K562 (cell line): ENCODE data around the gene ENDOV. TPM values are rescaled to one million over a fixed set of nuclear protein-coding genes. Genes with fewer than 3 reads are reported as not detected.

Experiments used
- ATAC-seq: fragments of 200-7000 bp; cut with Tn5 transposase; 3 replicates; pipeline ENCODE4 v1.9.1; 2020; ENCODE audit warnings: moderate library complexity
- BruUV-seq: library from RNA; stranded (reverse); fragments of 400-500 nt; replicated peaks from 2 replicates; lab custom pipeline; 2021; lab: Mats Ljungman, UMichigan
- CTCF ChIA-PET: fragments of 300-600 bp; formaldehyde crosslinking; extraction: SDS; loops from one replicate; lab custom pipeline; 2021; ENCODE audit warnings: low intra/inter-chr PET ratio; lab: Yijun Ruan, JAX
- POLR2A ChIA-PET: fragments of 300-600, 350-650 bp; sonication (Branson Sonifier 250); formaldehyde crosslinking; extraction: SDS; loops from one replicate; lab custom pipeline; 2021; ENCODE audit warnings: antibody characterized with exemption, inconsistent platforms; lab: Yijun Ruan, JAX
- DNase-seq, 4 experiments: peaks; one replicate each; pipeline versions ENCODE4 v3.0.0 to v3.0.0-alpha.2; 2011 to 2018; ENCODE audit warnings: low spot score in 3 of 4, mixed read lengths in 3 of 4; ENCODE audit errors: extremely low read depth in 1 of 4
- FAIRE-seq: peaks from 2 replicates; lab custom pipeline; 2011; peaks lifted over from hg19 to GRCh38; lab: Jason Lieb, UNC
- H2AFZ ChIP-seq: 2 replicates; pipeline ENCODE4 v1.6.0; 2011; ENCODE audit warnings: low read depth, low read length, control low read depth, inconsistent platforms
- H3K27ac ChIP-seq: fragments of 200-600 bp; 3 replicates; pipeline ENCODE4 v1.8.0; 2011; ENCODE audit warnings: low read depth, mild to moderate bottlenecking, control low read depth, inconsistent platforms, low read length, moderate library complexity, mixed read lengths; ENCODE audit errors: extremely low read depth
- H3K27me3 ChIP-seq, 2 experiments: fragments of 300-600 bp in 1 of 2; 2 replicates in 1 of 2; 3 replicates in 1 of 2; pipeline versions ENCODE4 v1.6.0 to v1.8.0; 2011; ENCODE audit warnings: inconsistent platforms in 2 of 2, low read length in 2 of 2, mild to moderate bottlenecking in 1 of 2, mixed read lengths in 1 of 2, moderate library complexity in 1 of 2; ENCODE audit not compliant: control insufficient read depth in 2 of 2, insufficient read depth in 2 of 2
- H3K36me3 ChIP-seq: fragments of 300-600 bp; 3 replicates; pipeline ENCODE4 v1.8.0; 2011; ENCODE audit warnings: mild to moderate bottlenecking, low read length, inconsistent platforms; ENCODE audit not compliant: control insufficient read depth, insufficient read depth
- H3K4me1 ChIP-seq, 2 experiments: fragments of 200-600 bp in 1 of 2; replicated peaks in 1 of 2; 2 replicates in 1 of 2; 3 replicates in 1 of 2; pipeline versions ENCODE4 v1.5.1 to v1.8.0; 2011; ENCODE audit warnings: inconsistent platforms in 2 of 2, low read length in 2 of 2, mild to moderate bottlenecking in 1 of 2, mixed read lengths in 1 of 2, moderate library complexity in 1 of 2; ENCODE audit not compliant: control insufficient read depth in 2 of 2, insufficient read depth in 2 of 2
- H3K4me2 ChIP-seq: 2 replicates; pipeline ENCODE4 v1.6.1; 2011; ENCODE audit warnings: low read length, control low read depth, inconsistent platforms, mixed read lengths; ENCODE audit not compliant: insufficient read depth
- H3K4me3 ChIP-seq: fragments of 200-600 bp; sonication (generic), shearing (Covaris generic); 2 replicates; pipeline ENCODE4 v1.5.1; 2016; ENCODE audit warnings: control low read depth, inconsistent platforms
- H3K79me2 ChIP-seq: fragments of 200-600 bp; 3 replicates; pipeline ENCODE4 v1.8.0; 2011; ENCODE audit warnings: low read length, inconsistent platforms; ENCODE audit not compliant: control insufficient read depth, insufficient read depth
- H3K9ac ChIP-seq, 2 experiments: 2 replicates each; pipeline versions ENCODE4 v1.6.0 to v1.6.1; 2011; ENCODE audit warnings: low read depth in 2 of 2, low read length in 2 of 2, control low read depth in 1 of 2, inconsistent platforms in 1 of 2, mild to moderate bottlenecking in 1 of 2, mixed read lengths in 1 of 2; ENCODE audit not compliant: insufficient read depth in 1 of 2
- H3K9me1 ChIP-seq: one replicate; pipeline ENCODE4 v1.6.0; 2011; ENCODE audit warnings: inconsistent platforms, mild to moderate bottlenecking, low read length, moderate library complexity; ENCODE audit not compliant: control insufficient read depth, insufficient read depth
- H3K9me3 ChIP-seq: replicated peaks from 2 replicates; pipeline ENCODE4 v1.5.1; 2011; ENCODE audit warnings: low read depth, low read length, inconsistent platforms; ENCODE audit not compliant: control insufficient read depth, insufficient read depth
- H4K20me1 ChIP-seq: replicated peaks from 2 replicates; pipeline ENCODE4 v1.6.1; 2011; ENCODE audit warnings: low read length, inconsistent platforms, mixed read lengths; ENCODE audit not compliant: control insufficient read depth, insufficient read depth
- ARHGAP35 ChIP-seq: fragments of 450-650 bp; IDR thresholded peaks from 2 replicates; pipeline ENCODE4 v1.6.1; 2018; ENCODE audit not compliant: partially characterized antibody
- CGGBP1 ChIP-seq: fragments of 250-450 bp; sonication (Bioruptor Pico); IDR thresholded peaks from 2 replicates; pipeline ENCODE4 v1.9.0; 2021; ENCODE audit warnings: mild to moderate bottlenecking
- ETS1 ChIP-seq: conservative IDR thresholded peaks from 2 replicates; pipeline ENCODE4 v1.6.1; 2011; ENCODE audit warnings: low read depth, mild to moderate bottlenecking, low read length; ENCODE audit not compliant: control insufficient read depth
- FIP1L1 ChIP-seq: fragments of 200-400 bp; formaldehyde crosslinking; IDR thresholded peaks from 2 replicates; pipeline ENCODE4 v1.6.1; 2018; ENCODE audit warnings: mild to moderate bottlenecking, low read depth, low read length; ENCODE audit not compliant: poor library complexity, severe bottlenecking
- HINFP ChIP-seq: fragments of 450-650 bp; conservative IDR thresholded peaks from 2 replicates; pipeline ENCODE4 v1.6.1; 2016; ENCODE audit warnings: missing genetic modification characterization, low read depth, mild to moderate bottlenecking, control low read depth, missing compliant biosample characterization
- HNRNPLL ChIP-seq: fragments of 200-400 bp; formaldehyde crosslinking; IDR thresholded peaks from 2 replicates; pipeline ENCODE4 v1.6.1; 2017; ENCODE audit warnings: low read length, low read depth, mild to moderate bottlenecking; ENCODE audit not compliant: poor library complexity, severe bottlenecking
- HSF4 ChIP-seq: fragments of 250-450 bp; sonication (Bioruptor Pico); IDR thresholded peaks from 2 replicates; pipeline ENCODE4 v2.1.2; 2022; ENCODE audit warnings: mild to moderate bottlenecking, moderate library complexity, borderline replicate concordance
- KLF16 ChIP-seq: IDR thresholded peaks from 2 replicates; pipeline ENCODE4 v1.6.1; 2016; ENCODE audit warnings: antibody characterized with exemption
- MAFG ChIP-seq: fragments of 450-650 bp; conservative IDR thresholded peaks from 2 replicates; pipeline ENCODE4 v1.6.1; 2016; ENCODE audit warnings: missing genetic modification characterization, missing compliant biosample characterization
- MEIS2 ChIP-seq: fragments of 450-650 bp; IDR thresholded peaks from 2 replicates; pipeline ENCODE4 v1.6.1; 2014; ENCODE audit warnings: mild to moderate bottlenecking; ENCODE audit not compliant: partially characterized antibody
- MIER1 ChIP-seq: fragments of 450-650 bp; IDR thresholded peaks from 2 replicates; pipeline ENCODE4 v1.6.1; 2016; ENCODE audit warnings: antibody characterized with exemption, mild to moderate bottlenecking, low read depth
- TEAD1 ChIP-seq, 2 experiments: fragments of 450-650 bp in 1 of 2; sonication (generic) in 1 of 2; formaldehyde crosslinking; IDR thresholded peaks; 2 replicates each; pipeline versions ENCODE4 v1.4.0 to v1.8.0; 2020 to 2022; ENCODE audit warnings: mild to moderate bottlenecking in 2 of 2, missing genetic modification reagents in 1 of 2
- ZNF354B ChIP-seq: fragments of 250-450 bp; sonication (Bioruptor Pico); IDR thresholded peaks from 2 replicates; pipeline ENCODE4 v1.4.0; 2020
- ZNF766 ChIP-seq: fragments of 200-800 bp; sonication (Bioruptor generic); conservative IDR thresholded peaks from 2 replicates; pipeline ENCODE4 v1.6.1; 2016; ENCODE audit warnings: missing genetic modification characterization, missing compliant biosample characterization
- WGBS: fragments of 100-300 bp; shearing (Covaris generic); methylation state at CpG from one replicate; pipeline ENCODE4 v1.1.6; 2016; ENCODE audit warnings: low coverage, mixed read lengths; ENCODE audit not compliant: insufficient coverage; ENCODE audit errors: missing lambda C conversion rate; 5-methylcytosine and 5-hydroxymethylcytosine counted together
- in situ Hi-C: fragments of 300-500 bp; cut with MboI; formaldehyde crosslinking; loops from 4 replicates; pipeline ENCODE4 v1.15.0; 2018; ENCODE audit warnings: inconsistent platforms, mixed read lengths
- intact Hi-C: fragments of 100-400 bp; cut with micrococcal nuclease; formaldehyde crosslinking; loops from 2 replicates; pipeline ENCODE4 v1.14.2; 2022
- polyA plus RNA-seq, 8 experiments: library from polyadenylated mRNA; depleted of rRNA in 4 of 8; stranded (reverse) in 5 of 8; unstranded in 3 of 8; fragments of >200 nt; fragmentation: Nextera tagmentation in 2 of 8; fragmentation: Illumina TruSeq in 1 of 8; extraction: Ambion mirVana in 2 of 8; extraction: Trizol in 1 of 8; gene quantifications; 2 replicates each; pipeline versions ENCODE4 v1.2.1 to v1.2.3, GENCODE V29; 2011 to 2014; ENCODE audit warnings: inconsistent platforms in 1 of 8, missing spikeins in 1 of 8
- total RNA-seq, 7 experiments: library from RNA; depleted of rRNA in 6 of 7; stranded (reverse); fragments of >200 nt in 6 of 7; fragmentation: Illumina TruSeq in 2 of 7; extraction: Trizol in 2 of 7; gene quantifications; 2 replicates each; pipeline versions ENCODE4 v1.2.1 to v1.2.3, GENCODE V29; 2011 to 2021; ENCODE audit warnings: low replicate concordance in 1 of 7

Gene ENDOV
- total and polyA plus RNA-seq, 9 of the 15 experiments (the other 6 are each of a cell fraction or from before 2014, with no cell fraction given) = 1.2 to 8.2 (median 3.7) TPM

GRCh38 chr17:80372456-80372855, 42.5 kb upstream of the ENDOV start (continued):
- TF ChIP-seq MEIS2 = no peak
- TF ChIP-seq ARHGAP35 = no peak
- no peak for TF ChIP-seq TEAD1 (CRISPR knock-in tag; IDR thresholded peaks at IDR 0.05)
- TF ChIP-seq HSF4 = no peak
- TF ChIP-seq HINFP = no peak
- TF ChIP-seq ZNF766 = no peak
- no peak for TF ChIP-seq FIP1L1
- TF ChIP-seq KLF16 = no peak
- TF ChIP-seq MAFG = no peak

GRCh38 chr17:80372922-80373570, 41.9 kb upstream of the ENDOV start:
- no peak for FAIRE-seq
- Histone ChIP-seq H2AFZ (no peak overlapping the region), H3K4me3 (no peak overlapping the region), H4K20me1 (no peaks in the 10 kb centered on the region), H3K27ac (no peak overlapping the region), H3K4me1 (no peaks in the 10 kb centered on the region), H3K4me2 (no peak overlapping the region), H3K9ac (no peak overlapping the region), H3K9me3 (no peaks in the 10 kb centered on the region), H3K9me1 (peaks cover 2% of the 10 kb centered on the region), H3K36me3 (peaks cover 74% of the 10 kb centered on the region; the same call in 2 of the 3 replicates), H3K79me2 (no peaks in the 10 kb centered on the region), H3K27me3 (no peaks in the 10 kb centered on the region)
- intact Hi-C loops = no loop called here
- ATAC-seq = no peak
- POLR2A ChIA-PET = interaction anchor here (0.6 to 2.3 kb wide), 4 partner anchors 11 to 191 kb away, joined by 3 to 7 read pairs (median 3); no protein-coding TSS in a partner anchor
- CTCF ChIA-PET = no interaction called here
- 97% methylated on average over 12 of the region's 18 CpGs for WGBS
- TF ChIP-seq CGGBP1 (no peak), ETS1 (no peak), HNRNPLL (no peak), FIP1L1 (no peak), ZNF354B (CRISPR knock-in tag) (no peak), MIER1 (no peak)
- in situ Hi-C loops = no loop called here
- DNase-seq = no peak
- no TSS peak for BruUV-seq
